GM12878 (cell line): ENCODE results near the gene LTB. TPM values are rescaled to one million over a fixed set of nuclear protein-coding genes. Genes with fewer than 3 reads are reported as not detected.

ENCODE experiments used
- ATAC-seq: fragments of 200-7000 bp; cut with Tn5 transposase; 3 replicates; pipeline ENCODE4 v1.9.1; 2020; ENCODE audit warnings: mild to moderate bottlenecking, moderate library complexity
- BruUV-seq: library from RNA; stranded (reverse); fragments of 400-500 nt; replicated peaks from 2 replicates; lab custom pipeline; 2021; lab: Mats Ljungman, UMichigan
- CTCF ChIA-PET: fragments of 300-600 bp; sonication (Branson Sonifier 250); formaldehyde crosslinking; extraction: SDS; loops from one replicate; lab custom pipeline; 2021; ENCODE audit warnings: inconsistent platforms; lab: Yijun Ruan, JAX
- POLR2A ChIA-PET: fragments of 350-600 bp; formaldehyde crosslinking; extraction: SDS; loops from one replicate; lab custom pipeline; 2021; ENCODE audit warnings: inconsistent platforms; lab: Charles Lee
- RAD21 ChIA-PET: fragments of 300-600 bp; sonication (Branson Sonifier 250); formaldehyde crosslinking; loops from one replicate; lab custom pipeline; 2023; ENCODE audit warnings: antibody characterized with exemption; ENCODE audit not compliant: unreplicated experiment; lab: Charles Lee
- SMC1A ChIA-PET: fragments of 300-600 bp; sonication (Branson Sonifier 250); formaldehyde crosslinking; loops from one replicate; lab custom pipeline; 2023; ENCODE audit not compliant: unreplicated experiment, uncharacterized antibody; lab: Charles Lee
- DNase-seq: peaks from one replicate; pipeline ENCODE4 v3.0.0-alpha.2; 2011; ENCODE audit warnings: low read depth, low spot score
- FAIRE-seq: peaks from 3 replicates; lab custom pipeline; 2011; peaks lifted over from hg19 to GRCh38; lab: Jason Lieb, UNC
- H2AFZ ChIP-seq: 2 replicates; pipeline ENCODE4 v1.6.0; 2011; ENCODE audit warnings: low read depth, low read length, control low read depth; ENCODE audit not compliant: control insufficient read depth
- H3K27ac ChIP-seq: 2 replicates; pipeline ENCODE4 v1.5.1; 2011; ENCODE audit warnings: control low read depth; ENCODE audit not compliant: control insufficient read depth, insufficient read depth
- H3K27me3 ChIP-seq, 2 experiments: replicated peaks in 1 of 2; 2 replicates each; pipeline versions ENCODE4 v1.6.0 to v1.6.1; 2011; ENCODE audit warnings: low read length in 1 of 2; ENCODE audit not compliant: control insufficient read depth in 2 of 2, insufficient read depth in 2 of 2
- H3K36me3 ChIP-seq, 2 experiments: 2 replicates each; pipeline ENCODE4 v1.5.1; 2011; ENCODE audit warnings: low read length in 1 of 2; ENCODE audit not compliant: control insufficient read depth in 2 of 2, insufficient read depth in 2 of 2
- H3K4me1 ChIP-seq: 2 replicates; pipeline ENCODE4 v1.6.1; 2011; ENCODE audit warnings: mild to moderate bottlenecking, low read length, moderate library complexity, mixed read lengths; ENCODE audit not compliant: control insufficient read depth, insufficient read depth
- H3K4me2 ChIP-seq: 2 replicates; pipeline ENCODE4 v1.6.0; 2011; ENCODE audit warnings: control low read depth; ENCODE audit not compliant: control insufficient read depth, insufficient read depth
- H3K4me3 ChIP-seq: fragments of 200-600 bp; sonication (generic); 2 replicates; pipeline ENCODE4 v1.5.1; 2016
- H3K79me2 ChIP-seq: 2 replicates; pipeline ENCODE4 v1.6.0; 2011; ENCODE audit warnings: low read length; ENCODE audit not compliant: control insufficient read depth, insufficient read depth
- H3K9ac ChIP-seq: 2 replicates; pipeline ENCODE4 v1.8.0; 2011; ENCODE audit warnings: low read length, control low read depth, mixed read lengths; ENCODE audit not compliant: control insufficient read depth, insufficient read depth
- H3K9me3 ChIP-seq: replicated peaks from 3 replicates; pipeline ENCODE4 v1.5.1; 2011; ENCODE audit warnings: mild to moderate bottlenecking, low read length; ENCODE audit not compliant: control insufficient read depth, insufficient read depth
- H4K20me1 ChIP-seq: 2 replicates; pipeline ENCODE4 v1.6.0; 2011; ENCODE audit not compliant: control insufficient read depth, insufficient read depth
- CEBPB ChIP-seq, 2 experiments: fragments of 150-350 bp in 1 of 2; IDR thresholded peaks; 2 replicates each; pipeline ENCODE4 v1.6.1; 2012 to 2014; ENCODE audit warnings: low read depth in 2 of 2, low read length in 2 of 2, borderline replicate concordance in 1 of 2, inconsistent platforms in 1 of 2
- HCFC1 ChIP-seq: fragments of 150-350 bp; IDR thresholded peaks from 2 replicates; pipeline ENCODE4 v1.6.1; 2014; ENCODE audit warnings: low read length
- HDGF ChIP-seq: fragments of 450-650 bp; IDR thresholded peaks from 2 replicates; pipeline ENCODE4 v1.6.1; 2016; ENCODE audit warnings: antibody characterized with exemption
- MYB ChIP-seq: fragments of 150-350 bp; IDR thresholded peaks from 2 replicates; pipeline ENCODE4 v1.6.1; 2014; ENCODE audit warnings: mild to moderate bottlenecking, low read depth, low read length, borderline replicate concordance
- NFIC ChIP-seq: IDR thresholded peaks from 2 replicates; pipeline ENCODE4 v1.6.1; 2012; ENCODE audit warnings: low read depth, mild to moderate bottlenecking, inconsistent platforms, low read length, moderate library complexity
- POU2F2 ChIP-seq: IDR thresholded peaks from 3 replicates; pipeline ENCODE4 v1.6.1; 2011; ENCODE audit warnings: low read depth, mild to moderate bottlenecking, low read length, borderline replicate concordance
- RFX5 ChIP-seq: IDR thresholded peaks from 2 replicates; pipeline ENCODE4 v1.6.1; 2011; ENCODE audit warnings: low read depth, low read length, improper control_type of control experiment
- RUNX3 ChIP-seq: IDR thresholded peaks from 2 replicates; pipeline ENCODE4 v1.6.1; 2012; ENCODE audit warnings: low read length, inconsistent platforms
- SMAD5 ChIP-seq: IDR thresholded peaks from 2 replicates; pipeline ENCODE4 v1.6.1; 2016; ENCODE audit warnings: antibody characterized with exemption, low read depth
- SMC3 ChIP-seq: IDR thresholded peaks from 2 replicates; pipeline ENCODE4 v1.6.1; 2011; ENCODE audit warnings: low read length, improper control_type of control experiment, borderline replicate concordance
- SP1 ChIP-seq: IDR thresholded peaks from one replicate; pipeline ENCODE4 v1.6.1; 2011; ENCODE audit warnings: low read depth, low read length
- SPI1 ChIP-seq: IDR thresholded peaks from 2 replicates; pipeline ENCODE4 v1.6.1; 2011; ENCODE audit warnings: low read depth, mild to moderate bottlenecking, low read length, moderate library complexity, borderline replicate concordance; ENCODE audit not compliant: insufficient read depth
- ZNF622 ChIP-seq: fragments of 450-650 bp; IDR thresholded peaks from 2 replicates; pipeline ENCODE4 v1.6.1; 2017; ENCODE audit warnings: mild to moderate bottlenecking, inconsistent platforms
- WGBS: methylation state at CpG from one replicate; pipeline ENCODE4 v1.1.6; 2016; ENCODE audit warnings: low lambda C conversion rate; ENCODE audit not compliant: insufficient replicate concordance, insufficient coverage; ENCODE audit errors: missing lambda C conversion rate; 5-methylcytosine and 5-hydroxymethylcytosine counted together
- in situ Hi-C: fragments of 300-500 bp; cut with MboI; formaldehyde crosslinking; loops from 9 replicates; pipeline ENCODE4 v1.14.3; 2018; ENCODE audit warnings: mixed read lengths
- intact Hi-C: fragments of 100-400 bp; cut with micrococcal nuclease; formaldehyde crosslinking; loops from one replicate; pipeline ENCODE4 v1.14.2; 2022; ENCODE audit not compliant: unreplicated experiment
- polyA plus RNA-seq, 11 experiments: library from polyadenylated mRNA; depleted of rRNA in 4 of 11; unstranded in 6 of 11; stranded (reverse) in 5 of 11; fragments of >200 nt; fragmentation: Nextera tagmentation in 4 of 11; fragmentation: Illumina TruSeq in 1 of 11; extraction: Ambion mirVana in 4 of 11; extraction: Trizol in 1 of 11; gene quantifications; 1 replicate in 1 of 11; 2 replicates in 10 of 11; pipeline versions ENCODE4 v1.2.1 to v1.2.3, GENCODE V29; 2011 to 2016; ENCODE audit warnings: inconsistent platforms in 2 of 11, missing spikeins in 2 of 11, low read depth in 1 of 11
- total RNA-seq, 4 experiments: library from RNA; depleted of rRNA in 3 of 4; stranded (reverse); fragments of >200 nt in 3 of 4; fragmentation: Illumina TruSeq in 1 of 4; extraction: Trizol in 1 of 4; gene quantifications; 2 replicates each; pipeline versions ENCODE4 v1.2.1 to v1.2.3, GENCODE V29; 2013 to 2021
- TF ChIP-seq, protein P1 (sequence below): fragments of 450-650 bp; IDR thresholded peaks from 2 replicates; pipeline ENCODE4 v1.6.1; 2016; ENCODE audit warnings: mild to moderate bottlenecking
- TF ChIP-seq, protein P2 (sequence below): fragments of 450-650 bp; IDR thresholded peaks from 2 replicates; pipeline ENCODE4 v1.6.1; 2017; ENCODE audit warnings: mild to moderate bottlenecking
- TF ChIP-seq, protein P3 (sequence below): IDR thresholded peaks from 2 replicates; pipeline ENCODE4 v1.6.1; 2011; ENCODE audit warnings: low read depth, low read length, improper control_type of control experiment, borderline replicate concordance

Gene LTB
- total and polyA plus RNA-seq, 10 of the 15 experiments (the other 5 are each of a cell fraction or from before 2014, with no cell fraction given): 0.71 to 74.3 (median 20.0) TPM

DNA sequence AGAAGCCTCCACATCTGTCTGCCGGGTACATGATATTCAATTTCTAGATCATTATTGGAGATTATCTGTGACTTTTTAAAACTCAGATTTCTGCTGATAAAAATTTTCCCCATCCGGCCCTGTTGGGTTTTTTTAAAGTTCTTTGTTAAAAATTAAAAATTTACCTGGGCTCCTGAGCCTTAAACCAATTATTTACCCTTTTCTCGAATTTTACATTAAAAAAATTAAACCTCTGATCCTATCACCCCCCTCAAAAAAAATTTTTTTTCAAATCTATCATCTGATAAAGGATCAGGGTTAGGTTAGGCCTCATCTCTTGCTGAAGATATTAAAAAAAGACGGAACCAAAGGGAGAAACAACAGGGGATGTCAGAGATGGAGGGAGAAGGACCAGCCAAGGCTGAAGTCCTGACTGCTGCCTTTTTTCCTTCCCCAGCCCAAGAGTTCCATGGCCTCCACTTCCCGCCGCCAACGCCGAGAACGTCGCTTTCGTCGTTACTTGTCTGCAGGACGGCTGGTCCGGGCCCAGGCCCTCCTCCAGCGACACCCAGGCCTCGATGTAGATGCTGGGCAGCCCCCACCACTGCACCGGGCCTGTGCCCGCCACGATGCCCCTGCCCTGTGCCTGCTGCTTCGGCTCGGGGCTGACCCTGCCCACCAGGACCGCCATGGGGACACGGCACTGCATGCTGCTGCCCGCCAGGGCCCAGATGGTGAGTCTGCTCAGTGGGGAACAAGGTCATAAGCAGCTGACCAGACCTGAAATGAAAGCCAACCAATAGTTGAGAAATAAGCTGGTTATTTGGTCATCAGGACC, 34.3 kb downstream of the LTB start:
- CTCF ChIA-PET: interaction anchor here (0.7 to 34.8 kb wide), 13 partner anchors 10 to 191 kb away, joined by 3 to 2098 read pairs (median 4); partner anchors contain the start of genes LST1, LTB, NCR3 and TNF
- in situ Hi-C loops: loop anchor here (5.0 to 10.0 kb wide), 2 partner anchors 49 to 287 kb away; no protein-coding TSS in a partner anchor
- TF ChIP-seq SMC3 (0 out of 2 replicates have a peak, but pooled peaks have one; percentile 1), CEBPB (IDR thresholded peaks at IDR 0.05; ENCODE audit: borderline replicate concordance in 1 of 2, low read depth in 2 of 2, low read length in 2 of 2) (no peak), NFIC (no peak), HCFC1 (no peak), MYB (no peak), RUNX3 (no peak), POU2F2 (no peak), SP1 (no peak), ZNF622 (no peak), SPI1 (no peak), SMAD5 (no peak), RFX5 (0 out of 2 replicates have a peak, but pooled peaks have one; percentile 4), HDGF (0 out of 2 replicates have a peak, but pooled peaks have one; percentile 21)
- TF ChIP-seq, protein P1, sequence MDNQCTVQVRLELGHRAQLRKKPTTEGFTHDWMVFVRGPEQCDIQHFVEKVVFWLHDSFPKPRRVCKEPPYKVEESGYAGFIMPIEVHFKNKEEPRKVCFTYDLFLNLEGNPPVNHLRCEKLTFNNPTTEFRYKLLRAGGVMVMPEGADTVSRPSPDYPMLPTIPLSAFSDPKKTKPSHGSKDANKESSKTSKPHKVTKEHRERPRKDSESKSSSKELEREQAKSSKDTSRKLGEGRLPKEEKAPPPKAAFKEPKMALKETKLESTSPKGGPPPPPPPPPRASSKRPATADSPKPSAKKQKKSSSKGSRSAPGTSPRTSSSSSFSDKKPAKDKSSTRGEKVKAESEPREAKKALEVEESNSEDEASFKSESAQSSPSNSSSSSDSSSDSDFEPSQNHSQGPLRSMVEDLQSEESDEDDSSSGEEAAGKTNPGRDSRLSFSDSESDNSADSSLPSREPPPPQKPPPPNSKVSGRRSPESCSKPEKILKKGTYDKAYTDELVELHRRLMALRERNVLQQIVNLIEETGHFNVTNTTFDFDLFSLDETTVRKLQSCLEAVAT: peak; percentile 98
- TF ChIP-seq, protein P2, sequence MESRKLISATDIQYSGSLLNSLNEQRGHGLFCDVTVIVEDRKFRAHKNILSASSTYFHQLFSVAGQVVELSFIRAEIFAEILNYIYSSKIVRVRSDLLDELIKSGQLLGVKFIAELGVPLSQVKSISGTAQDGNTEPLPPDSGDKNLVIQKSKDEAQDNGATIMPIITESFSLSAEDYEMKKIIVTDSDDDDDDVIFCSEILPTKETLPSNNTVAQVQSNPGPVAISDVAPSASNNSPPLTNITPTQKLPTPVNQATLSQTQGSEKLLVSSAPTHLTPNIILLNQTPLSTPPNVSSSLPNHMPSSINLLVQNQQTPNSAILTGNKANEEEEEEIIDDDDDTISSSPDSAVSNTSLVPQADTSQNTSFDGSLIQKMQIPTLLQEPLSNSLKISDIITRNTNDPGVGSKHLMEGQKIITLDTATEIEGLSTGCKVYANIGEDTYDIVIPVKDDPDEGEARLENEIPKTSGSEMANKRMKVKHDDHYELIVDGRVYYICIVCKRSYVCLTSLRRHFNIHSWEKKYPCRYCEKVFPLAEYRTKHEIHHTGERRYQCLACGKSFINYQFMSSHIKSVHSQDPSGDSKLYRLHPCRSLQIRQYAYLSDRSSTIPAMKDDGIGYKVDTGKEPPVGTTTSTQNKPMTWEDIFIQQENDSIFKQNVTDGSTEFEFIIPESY: peak; percentile 89; the same call in 1 of the 2 replicates
- TF ChIP-seq, protein P3, sequence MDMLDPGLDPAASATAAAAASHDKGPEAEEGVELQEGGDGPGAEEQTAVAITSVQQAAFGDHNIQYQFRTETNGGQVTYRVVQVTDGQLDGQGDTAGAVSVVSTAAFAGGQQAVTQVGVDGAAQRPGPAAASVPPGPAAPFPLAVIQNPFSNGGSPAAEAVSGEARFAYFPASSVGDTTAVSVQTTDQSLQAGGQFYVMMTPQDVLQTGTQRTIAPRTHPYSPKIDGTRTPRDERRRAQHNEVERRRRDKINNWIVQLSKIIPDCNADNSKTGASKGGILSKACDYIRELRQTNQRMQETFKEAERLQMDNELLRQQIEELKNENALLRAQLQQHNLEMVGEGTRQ: no peak

More for the DNA sequence above, 34.3 kb downstream of the LTB start:
- H2AFZ ChIP-seq: no peak overlapping the region
- H3K27me3 ChIP-seq: no peaks in the 10 kb centered on the region
- H3K36me3 ChIP-seq: no peaks in the 10 kb centered on the region; a peak in 1 of 4 replicates
- peaks cover 16% of the 10 kb centered on the region for H3K79me2 ChIP-seq
- H4K20me1 ChIP-seq: no peaks in the 10 kb centered on the region
- WGBS: 80% methylated on average over 24 of the region's 24 CpGs
- H3K4me2 ChIP-seq: peak overlapping the region; percentile 70
- ATAC-seq (no peak), DNase-seq (no peak), FAIRE-seq (no peak)
- intact Hi-C loops: loop anchor here (2.0 to 10.0 kb wide), 2 partner anchors 105 to 357 kb away; partner anchors contain the start of genes BAG6 and ZBTB12
- BruUV-seq: TSS peak; percentile 73
- H3K27ac ChIP-seq: peak overlapping the region; percentile 64
- peak overlapping the region; percentile 58 for H3K9ac ChIP-seq
- peak overlapping the region; percentile 68 for H3K4me3 ChIP-seq
- no peaks in the 10 kb centered on the region for H3K9me3 ChIP-seq
- RAD21 ChIA-PET: interaction anchor here (0.6 to 16.9 kb wide), 11 partner anchors 11 to 283 kb away, joined by 3 to 668 read pairs (median 5); partner anchors contain the start of genes BAG6, LSM2, LST1 and LTB
- SMC1A ChIA-PET: interaction anchor here (0.6 to 34.7 kb wide), 11 partner anchors 8 to 284 kb away, joined by 3 to 1989 read pairs (median 4); partner anchors contain the start of genes AIF1, BAG6, LST1 and LTA
- POLR2A ChIA-PET: interaction anchor here (0.6 to 8.5 kb wide), 17 partner anchors 8 to 424 kb away, joined by 3 to 164 read pairs (median 4); partner anchors contain the start of genes CSNK2B, DXO, LST1 and LTA
- peaks cover 23% of the 10 kb centered on the region; the same call in 1 of the 2 replicates for H3K4me1 ChIP-seq
